ENCODE data around the gene PTPRE.
A peak's percentile ranks its signal among the peaks of the same experiment; 100 is the strongest.

Gene PTPRE, protein sequence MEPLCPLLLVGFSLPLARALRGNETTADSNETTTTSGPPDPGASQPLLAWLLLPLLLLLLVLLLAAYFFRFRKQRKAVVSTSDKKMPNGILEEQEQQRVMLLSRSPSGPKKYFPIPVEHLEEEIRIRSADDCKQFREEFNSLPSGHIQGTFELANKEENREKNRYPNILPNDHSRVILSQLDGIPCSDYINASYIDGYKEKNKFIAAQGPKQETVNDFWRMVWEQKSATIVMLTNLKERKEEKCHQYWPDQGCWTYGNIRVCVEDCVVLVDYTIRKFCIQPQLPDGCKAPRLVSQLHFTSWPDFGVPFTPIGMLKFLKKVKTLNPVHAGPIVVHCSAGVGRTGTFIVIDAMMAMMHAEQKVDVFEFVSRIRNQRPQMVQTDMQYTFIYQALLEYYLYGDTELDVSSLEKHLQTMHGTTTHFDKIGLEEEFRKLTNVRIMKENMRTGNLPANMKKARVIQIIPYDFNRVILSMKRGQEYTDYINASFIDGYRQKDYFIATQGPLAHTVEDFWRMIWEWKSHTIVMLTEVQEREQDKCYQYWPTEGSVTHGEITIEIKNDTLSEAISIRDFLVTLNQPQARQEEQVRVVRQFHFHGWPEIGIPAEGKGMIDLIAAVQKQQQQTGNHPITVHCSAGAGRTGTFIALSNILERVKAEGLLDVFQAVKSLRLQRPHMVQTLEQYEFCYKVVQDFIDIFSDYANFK
- long read RNA-seq, full-length matches to known transcripts, result 60 of 133 reads
- long read RNA-seq, partial matches to known transcripts, result 15 of 133 reads
- long read RNA-seq, other reads (novel, unspliced or antisense), result 58 of 133 reads

DNA sequence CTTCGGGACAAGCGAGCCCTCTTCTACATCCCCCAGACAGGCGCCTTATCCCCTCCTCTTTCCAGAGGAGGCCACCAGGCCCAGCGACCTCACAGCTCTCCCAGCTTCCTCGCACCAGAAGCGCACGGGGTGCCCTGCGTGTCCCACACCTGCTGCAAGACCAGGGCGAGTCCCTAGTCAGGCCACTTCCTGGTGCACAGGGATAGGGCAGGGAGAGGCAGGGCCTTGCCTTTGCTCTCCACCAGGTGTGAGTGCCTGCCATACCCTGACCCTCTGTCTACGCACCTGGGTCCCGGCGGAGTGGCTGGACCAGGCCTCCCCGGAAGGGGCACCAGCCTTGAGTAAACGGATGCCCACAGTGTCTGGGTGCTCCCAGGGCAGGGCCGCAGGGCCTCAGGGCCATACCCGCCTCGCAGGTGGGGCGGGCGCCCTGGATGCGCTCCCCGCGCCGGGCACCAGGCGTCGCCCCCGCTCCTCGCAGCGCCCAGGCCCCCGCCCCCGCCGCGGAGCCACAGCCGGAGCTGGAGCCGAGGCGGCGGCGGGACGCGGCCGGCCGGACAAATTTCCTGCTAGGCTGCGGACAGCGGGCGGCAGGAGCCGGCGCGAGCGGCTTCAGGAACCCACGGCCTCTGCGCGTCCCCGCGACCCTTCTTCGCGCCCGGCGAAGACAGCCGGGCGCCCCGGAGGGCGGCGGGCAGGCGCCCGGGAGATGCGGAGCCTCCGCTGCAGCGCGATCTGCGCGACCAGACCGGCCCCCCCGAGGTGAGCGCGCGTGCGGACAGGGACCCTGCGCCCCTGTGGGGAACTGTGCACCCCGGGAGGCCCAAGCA lies at the start of gene PTPRE:
Gene PTPRE (plus strand): TSS at position 556 of the 830 bp plus-strand sequence. CDS start 133,779 bp downstream, outside the sequence.
- Histone ChIP-seq H3K4me3 (replicated peaks; ENCODE audit: insufficient read depth, low read length) (peak within 1 kb of the TSS; percentile 63), H3K27me3 (ENCODE audit: insufficient read depth, poor library complexity, severe bottlenecking) (peaks cover 10% of the 10 kb centered on the region), H3K27ac (replicated peaks) (no peak within 1 kb of the TSS)
- TF ChIP-seq, protein P1, sequence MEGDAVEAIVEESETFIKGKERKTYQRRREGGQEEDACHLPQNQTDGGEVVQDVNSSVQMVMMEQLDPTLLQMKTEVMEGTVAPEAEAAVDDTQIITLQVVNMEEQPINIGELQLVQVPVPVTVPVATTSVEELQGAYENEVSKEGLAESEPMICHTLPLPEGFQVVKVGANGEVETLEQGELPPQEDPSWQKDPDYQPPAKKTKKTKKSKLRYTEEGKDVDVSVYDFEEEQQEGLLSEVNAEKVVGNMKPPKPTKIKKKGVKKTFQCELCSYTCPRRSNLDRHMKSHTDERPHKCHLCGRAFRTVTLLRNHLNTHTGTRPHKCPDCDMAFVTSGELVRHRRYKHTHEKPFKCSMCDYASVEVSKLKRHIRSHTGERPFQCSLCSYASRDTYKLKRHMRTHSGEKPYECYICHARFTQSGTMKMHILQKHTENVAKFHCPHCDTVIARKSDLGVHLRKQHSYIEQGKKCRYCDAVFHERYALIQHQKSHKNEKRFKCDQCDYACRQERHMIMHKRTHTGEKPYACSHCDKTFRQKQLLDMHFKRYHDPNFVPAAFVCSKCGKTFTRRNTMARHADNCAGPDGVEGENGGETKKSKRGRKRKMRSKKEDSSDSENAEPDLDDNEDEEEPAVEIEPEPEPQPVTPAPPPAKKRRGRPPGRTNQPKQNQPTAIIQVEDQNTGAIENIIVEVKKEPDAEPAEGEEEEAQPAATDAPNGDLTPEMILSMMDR (IDR thresholded peaks at IDR 0.05; ENCODE audit: insufficient read depth, low read length), result peak; percentile 22
- TF ChIP-seq SPI1 (IDR thresholded peaks at IDR 0.05; ENCODE audit: borderline replicate concordance, low read depth) (no peak), POLR2AphosphoS5 (IDR thresholded peaks at IDR 0.05; ENCODE audit: low read depth) (no peak)
- DNase-seq (ENCODE audit: low read depth in 1 of 2, low spot score in 1 of 2), result peak in 1 of 2 experiments; percentile 56

DNA sequence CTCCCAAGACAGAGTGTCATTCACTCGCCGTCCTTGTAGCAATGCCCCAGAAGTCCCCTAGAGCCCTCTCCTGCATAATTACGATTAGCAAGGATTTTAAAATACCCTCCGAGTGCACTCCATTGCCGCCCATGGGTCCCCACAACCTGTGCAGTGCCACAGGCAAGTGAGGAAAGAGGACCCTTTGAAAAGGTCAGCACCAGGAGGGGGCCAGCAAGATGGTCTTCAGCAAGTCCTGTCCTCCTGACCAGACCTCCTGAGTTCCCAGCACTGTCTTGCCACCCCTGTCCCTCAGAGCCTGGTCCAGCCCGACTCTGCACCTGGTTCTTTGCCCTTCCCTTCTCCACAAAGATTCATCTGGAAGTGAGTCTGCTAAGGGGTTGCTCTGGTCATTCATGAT lies 46.3 kb upstream of the PTPRE start:
- no peak overlapping the region for H3K27ac ChIP-seq (replicated peaks)
- TF ChIP-seq SPI1 (IDR thresholded peaks at IDR 0.05; ENCODE audit: borderline replicate concordance, low read depth) (no peak), GABPA (IDR thresholded peaks at IDR 0.05; ENCODE audit: low read depth) (no peak), POLR2AphosphoS5 (IDR thresholded peaks at IDR 0.05; ENCODE audit: low read depth) (no peak)
- TF ChIP-seq, protein P1 (IDR thresholded peaks at IDR 0.05; ENCODE audit: insufficient read depth, low read length), result no peak
- TF ChIP-seq, protein P2, sequence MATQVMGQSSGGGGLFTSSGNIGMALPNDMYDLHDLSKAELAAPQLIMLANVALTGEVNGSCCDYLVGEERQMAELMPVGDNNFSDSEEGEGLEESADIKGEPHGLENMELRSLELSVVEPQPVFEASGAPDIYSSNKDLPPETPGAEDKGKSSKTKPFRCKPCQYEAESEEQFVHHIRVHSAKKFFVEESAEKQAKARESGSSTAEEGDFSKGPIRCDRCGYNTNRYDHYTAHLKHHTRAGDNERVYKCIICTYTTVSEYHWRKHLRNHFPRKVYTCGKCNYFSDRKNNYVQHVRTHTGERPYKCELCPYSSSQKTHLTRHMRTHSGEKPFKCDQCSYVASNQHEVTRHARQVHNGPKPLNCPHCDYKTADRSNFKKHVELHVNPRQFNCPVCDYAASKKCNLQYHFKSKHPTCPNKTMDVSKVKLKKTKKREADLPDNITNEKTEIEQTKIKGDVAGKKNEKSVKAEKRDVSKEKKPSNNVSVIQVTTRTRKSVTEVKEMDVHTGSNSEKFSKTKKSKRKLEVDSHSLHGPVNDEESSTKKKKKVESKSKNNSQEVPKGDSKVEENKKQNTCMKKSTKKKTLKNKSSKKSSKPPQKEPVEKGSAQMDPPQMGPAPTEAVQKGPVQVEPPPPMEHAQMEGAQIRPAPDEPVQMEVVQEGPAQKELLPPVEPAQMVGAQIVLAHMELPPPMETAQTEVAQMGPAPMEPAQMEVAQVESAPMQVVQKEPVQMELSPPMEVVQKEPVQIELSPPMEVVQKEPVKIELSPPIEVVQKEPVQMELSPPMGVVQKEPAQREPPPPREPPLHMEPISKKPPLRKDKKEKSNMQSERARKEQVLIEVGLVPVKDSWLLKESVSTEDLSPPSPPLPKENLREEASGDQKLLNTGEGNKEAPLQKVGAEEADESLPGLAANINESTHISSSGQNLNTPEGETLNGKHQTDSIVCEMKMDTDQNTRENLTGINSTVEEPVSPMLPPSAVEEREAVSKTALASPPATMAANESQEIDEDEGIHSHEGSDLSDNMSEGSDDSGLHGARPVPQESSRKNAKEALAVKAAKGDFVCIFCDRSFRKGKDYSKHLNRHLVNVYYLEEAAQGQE (IDR thresholded peaks at IDR 0.05; ENCODE audit: insufficient replicate concordance, low read depth), result no peak
- no peak for DNase-seq (ENCODE audit: low read depth in 1 of 2, low spot score in 1 of 2)
- no peak overlapping the region for H3K4me3 ChIP-seq (replicated peaks; ENCODE audit: insufficient read depth, low read length)
- no peaks in the 10 kb centered on the region for H3K27me3 ChIP-seq (ENCODE audit: insufficient read depth, poor library complexity, severe bottlenecking)

DNA sequence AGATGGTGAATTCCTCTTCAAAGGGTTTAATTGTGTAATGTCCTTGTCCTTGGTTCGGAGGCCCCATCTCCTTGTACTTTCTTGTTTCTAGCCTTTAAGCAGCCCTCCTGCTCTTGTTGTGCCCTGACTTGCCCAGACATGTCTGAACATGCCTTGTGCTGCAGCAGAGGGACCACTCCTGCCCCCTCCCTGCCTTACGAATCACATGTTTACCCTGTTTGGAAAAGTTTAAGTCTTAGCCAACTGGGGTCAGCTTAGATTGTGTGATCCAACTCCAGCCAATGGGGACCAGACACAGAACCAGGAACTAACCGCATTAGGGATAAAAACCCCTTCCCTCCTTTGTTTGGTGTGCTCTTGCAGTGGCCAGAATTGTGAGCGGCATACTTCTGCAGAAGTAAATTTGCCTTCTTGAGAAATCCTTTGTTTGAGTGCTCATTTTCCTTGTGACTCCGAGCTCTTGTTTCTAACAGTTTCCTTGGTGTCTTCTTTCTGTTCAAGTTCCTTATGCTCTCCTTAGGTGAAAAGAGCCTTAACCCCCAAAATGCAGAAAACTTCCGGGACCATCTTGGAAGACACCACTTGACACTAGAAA lies 43.6 kb upstream of the PTPRE start:
- Histone ChIP-seq H3K27ac (replicated peaks) (no peak overlapping the region), H3K27me3 (ENCODE audit: insufficient read depth, poor library complexity, severe bottlenecking) (no peaks in the 10 kb centered on the region), H3K4me3 (replicated peaks; ENCODE audit: insufficient read depth, low read length) (no peak overlapping the region)
- no peak for DNase-seq (ENCODE audit: low read depth in 1 of 2, low spot score in 1 of 2)
- no peak for TF ChIP-seq POLR2AphosphoS5 (IDR thresholded peaks at IDR 0.05; ENCODE audit: low read depth)
- TF ChIP-seq, protein P2 (IDR thresholded peaks at IDR 0.05; ENCODE audit: insufficient replicate concordance, low read depth), result no peak
- TF ChIP-seq, protein P1 (IDR thresholded peaks at IDR 0.05; ENCODE audit: insufficient read depth, low read length), result no peak
- TF ChIP-seq GABPA (IDR thresholded peaks at IDR 0.05; ENCODE audit: low read depth), result no peak
- no peak for TF ChIP-seq SPI1 (IDR thresholded peaks at IDR 0.05; ENCODE audit: borderline replicate concordance, low read depth)

Data from HL-60 (cell line).